GM19025 (cell line): ENCODE results near the gene CD52.
"Not testable (repeated sequence)": the region's sequence is repeated elsewhere in the genome, so short reads cannot be mapped to it uniquely, and the experiment has no call there.

Experiments
- ATAC-seq: cut with Tn5 transposase; IDR thresholded peaks from one replicate; pipeline ENCODE4 v1.9.1; 2021; ENCODE audit warnings: mild to moderate bottlenecking, low read depth, moderate library complexity; ENCODE audit not compliant: unreplicated experiment

Gene CD52

GRCh38 chr1:26283871-26284596 lies 33.7 kb upstream of the CD52 start:
- no peak for ATAC-seq

- no peak for ATAC-seq
Measured at GRCh38 chr1:26284597-26285347, 33.0 kb upstream of the CD52 start.

- no peak for ATAC-seq
Measured at GRCh38 chr1:26285366-26286063, 32.2 kb upstream of the CD52 start.

GRCh38 chr1:26286064-26286416 lies 31.7 kb upstream of the CD52 start:
- ATAC-seq, result no peak

- ATAC-seq, result peak; percentile 44
Measured at GRCh38 chr1:26287033-26287711, 30.6 kb upstream of the CD52 start.

GRCh38 chr1:26287811-26288210 lies 29.9 kb upstream of the CD52 start:
- ATAC-seq, result no peak

GRCh38 chr1:26288311-26288941 lies 29.3 kb upstream of the CD52 start:
- ATAC-seq, result no peak

GRCh38 chr1:26289158-26290059 lies 28.3 kb upstream of the CD52 start:
- ATAC-seq, result no peak

- ATAC-seq, result no peak
Measured at GRCh38 chr1:26290122-26290881, 27.5 kb upstream of the CD52 start.

GRCh38 chr1:26290882-26291261 lies 26.9 kb upstream of the CD52 start:
- no peak for ATAC-seq

GRCh38 chr1:26291433-26291832 lies 26.3 kb upstream of the CD52 start:
- no peak for ATAC-seq

GRCh38 chr1:26291939-26292338 lies 25.8 kb upstream of the CD52 start:
- ATAC-seq, result no peak

GRCh38 chr1:26292735-26293134 lies 25.0 kb upstream of the CD52 start:
- ATAC-seq, result not testable (repeated sequence)

- ATAC-seq, result no peak
Measured at GRCh38 chr1:26293911-26294463, 23.8 kb upstream of the CD52 start.

- no peak for ATAC-seq
Measured at GRCh38 chr1:26295194-26296138, 22.3 kb upstream of the CD52 start.

GRCh38 chr1:26296340-26297056 lies 21.3 kb upstream of the CD52 start:
- no peak for ATAC-seq
